Epithelial cell of proximal tubule (primary cell): Measurements from ENCODE around the gene CCDC190. TPM values are rescaled to one million over a fixed set of nuclear protein-coding genes. Genes with fewer than 3 reads are reported as not detected.

ENCODE experiments used
- DNase-seq: peaks from one replicate; pipeline ENCODE4 v3.0.0-alpha.2; 2011; ENCODE audit warnings: low read depth
- H3K4me3 ChIP-seq: 2 replicates; pipeline ENCODE4 v1.5.1; 2011; ENCODE audit warnings: low read depth, mild to moderate bottlenecking, low read length
- CTCF ChIP-seq: conservative IDR thresholded peaks from 2 replicates; pipeline ENCODE4 v1.5.1; 2012; ENCODE audit warnings: low read depth, mild to moderate bottlenecking, low read length
- total RNA-seq: library from RNA; depleted of rRNA; stranded (reverse); fragments of >200 nt; gene quantifications from 2 replicates; pipeline ENCODE4 v1.2.3, GENCODE V29; 2015

CCDC190 gene
- total RNA-seq, 1 donor from 2014 or later, result not detected

GRCh38 chr1:162851341-162851740 lies 9.6 kb downstream of the CCDC190 start:
- no peak for DNase-seq
- no peak overlapping the region for H3K4me3 ChIP-seq
- no peak for TF ChIP-seq CTCF

GRCh38 chr1:162849711-162850110 lies 11.3 kb downstream of the CCDC190 start:
- H3K4me3 ChIP-seq, result no peak overlapping the region
- no peak for TF ChIP-seq CTCF
- no peak for DNase-seq

- no peak overlapping the region for H3K4me3 ChIP-seq
- DNase-seq, result no peak
- peak; percentile 95 for TF ChIP-seq CTCF
These were observed 13.0 kb downstream of the CCDC190 start for GRCh38 chr1:162847839-162848453.

- no peak for DNase-seq
- TF ChIP-seq CTCF, result no peak
- no peak overlapping the region for H3K4me3 ChIP-seq
These were observed 14.4 kb downstream of the CCDC190 start for GRCh38 chr1:162846256-162847212.

- H3K4me3 ChIP-seq, result no peak overlapping the region
- no peak for DNase-seq
- no peak for TF ChIP-seq CTCF
These were observed 16.8 kb downstream of the CCDC190 start for GRCh38 chr1:162844153-162844552.

- H3K4me3 ChIP-seq, result no peak overlapping the region
- no peak for DNase-seq
- TF ChIP-seq CTCF, result no peak
These were observed 20.6 kb downstream of the CCDC190 start for GRCh38 chr1:162840250-162840839.
